ENCODE measurements around the gene MSANTD1.

Gene MSANTD1

GRCh38 chr4:3248178-3248480 is 830 bp upstream of the MSANTD1 start:
- DNase-seq (ENCODE audit: low read depth), result no peak

GRCh38 chr4:3249711-3250437 is 915 bp downstream of the MSANTD1 start:
- no peak for DNase-seq (ENCODE audit: low read depth)

GRCh38 chr4:3250438-3250955 is 1.5 kb downstream of the MSANTD1 start:
- DNase-seq (ENCODE audit: low read depth), result no peak

- no peak for DNase-seq (ENCODE audit: low read depth)
Measured at GRCh38 chr4:3250956-3251690, 2.2 kb downstream of the MSANTD1 start.

GRCh38 chr4:3251691-3252479 is 2.9 kb downstream of the MSANTD1 start:
- no peak for DNase-seq (ENCODE audit: low read depth)

- DNase-seq (ENCODE audit: low read depth), result no peak
Measured at GRCh38 chr4:3252480-3252828, 3.5 kb downstream of the MSANTD1 start.

- no peak for DNase-seq (ENCODE audit: low read depth)
Measured at GRCh38 chr4:3252831-3253641, 4.1 kb downstream of the MSANTD1 start.

GRCh38 chr4:3253808-3254207 is 4.8 kb downstream of the MSANTD1 start:
- no peak for DNase-seq (ENCODE audit: low read depth)

- DNase-seq (ENCODE audit: low read depth), result no peak
Measured at GRCh38 chr4:3254302-3255131, 5.6 kb downstream of the MSANTD1 start.

GRCh38 chr4:3255611-3256186 is 6.7 kb downstream of the MSANTD1 start:
- no peak for DNase-seq (ENCODE audit: low read depth)

GRCh38 chr4:3256230-3257102 is 7.5 kb downstream of the MSANTD1 start:
- DNase-seq (ENCODE audit: low read depth), result no peak

- no peak for DNase-seq (ENCODE audit: low read depth)
Measured at GRCh38 chr4:3257103-3257555, 8.2 kb downstream of the MSANTD1 start.

GRCh38 chr4:3257556-3258482 is 8.9 kb downstream of the MSANTD1 start:
- no peak for DNase-seq (ENCODE audit: low read depth)

- no peak for DNase-seq (ENCODE audit: low read depth)
Measured at GRCh38 chr4:3261411-3262207, 12.7 kb downstream of the MSANTD1 start.

- no peak for DNase-seq (ENCODE audit: low read depth)
Measured at GRCh38 chr4:3262208-3263052, 13.5 kb downstream of the MSANTD1 start.

GRCh38 chr4:3263053-3263875 is 14.3 kb downstream of the MSANTD1 start:
- no peak for DNase-seq (ENCODE audit: low read depth)

Data from activated T-cell treated with anti-CD3 and anti-CD28 coated beads for 24 hours (primary cell).